GM15510 (cell line): Measurements from ENCODE around the gene SMYD3.

Source experiments
- POLR2A ChIP-seq: IDR thresholded peaks from 3 replicates; pipeline ENCODE4 v1.6.1; 2011; ENCODE audit warnings: borderline replicate concordance; ENCODE audit not compliant: insufficient read length; ENCODE audit errors: extremely low read depth

The SMYD3 gene

GRCh38 chr1:246002725-246003441 is 504.2 kb downstream of the SMYD3 start:
- no peak for TF ChIP-seq POLR2A

- no peak for TF ChIP-seq POLR2A
These were observed 505.2 kb downstream of the SMYD3 start for GRCh38 chr1:246001837-246002230.

DNA sequence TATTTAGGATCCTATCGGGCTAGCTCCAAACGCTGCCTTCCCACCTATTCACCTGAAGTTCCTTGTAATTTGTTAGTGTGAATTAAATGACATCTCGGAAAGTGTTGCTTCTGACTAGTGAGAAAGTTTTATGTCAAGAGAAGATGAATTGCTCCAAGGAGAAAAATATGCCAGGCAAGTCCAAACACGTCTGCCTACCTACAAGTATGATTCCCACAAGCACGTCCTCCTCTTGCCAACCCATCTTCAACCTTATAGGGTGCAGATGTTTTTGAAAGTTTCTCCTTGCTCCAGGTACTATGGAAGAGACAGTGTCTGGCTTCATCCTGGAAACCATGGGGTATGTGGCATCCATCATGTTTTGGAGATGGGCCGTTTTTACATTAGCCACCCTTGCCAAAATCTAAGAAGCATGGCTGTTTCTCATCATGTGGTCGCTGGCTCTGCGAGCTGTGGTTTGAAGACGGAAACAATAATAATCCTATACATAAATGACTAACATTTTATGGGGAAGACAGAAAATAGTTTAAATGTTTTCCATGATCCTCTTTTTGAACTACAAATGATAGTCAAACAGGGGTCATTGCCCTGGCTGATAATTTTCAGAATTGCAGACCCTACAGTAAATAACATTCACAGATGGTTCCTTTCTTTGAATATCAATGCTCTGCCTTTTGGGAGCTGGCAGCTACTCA is 505.8 kb downstream of the SMYD3 start:
- TF ChIP-seq POLR2A, result no peak

GRCh38 chr1:246000638-246001015 is 506.5 kb downstream of the SMYD3 start:
- TF ChIP-seq POLR2A, result no peak

DNA sequence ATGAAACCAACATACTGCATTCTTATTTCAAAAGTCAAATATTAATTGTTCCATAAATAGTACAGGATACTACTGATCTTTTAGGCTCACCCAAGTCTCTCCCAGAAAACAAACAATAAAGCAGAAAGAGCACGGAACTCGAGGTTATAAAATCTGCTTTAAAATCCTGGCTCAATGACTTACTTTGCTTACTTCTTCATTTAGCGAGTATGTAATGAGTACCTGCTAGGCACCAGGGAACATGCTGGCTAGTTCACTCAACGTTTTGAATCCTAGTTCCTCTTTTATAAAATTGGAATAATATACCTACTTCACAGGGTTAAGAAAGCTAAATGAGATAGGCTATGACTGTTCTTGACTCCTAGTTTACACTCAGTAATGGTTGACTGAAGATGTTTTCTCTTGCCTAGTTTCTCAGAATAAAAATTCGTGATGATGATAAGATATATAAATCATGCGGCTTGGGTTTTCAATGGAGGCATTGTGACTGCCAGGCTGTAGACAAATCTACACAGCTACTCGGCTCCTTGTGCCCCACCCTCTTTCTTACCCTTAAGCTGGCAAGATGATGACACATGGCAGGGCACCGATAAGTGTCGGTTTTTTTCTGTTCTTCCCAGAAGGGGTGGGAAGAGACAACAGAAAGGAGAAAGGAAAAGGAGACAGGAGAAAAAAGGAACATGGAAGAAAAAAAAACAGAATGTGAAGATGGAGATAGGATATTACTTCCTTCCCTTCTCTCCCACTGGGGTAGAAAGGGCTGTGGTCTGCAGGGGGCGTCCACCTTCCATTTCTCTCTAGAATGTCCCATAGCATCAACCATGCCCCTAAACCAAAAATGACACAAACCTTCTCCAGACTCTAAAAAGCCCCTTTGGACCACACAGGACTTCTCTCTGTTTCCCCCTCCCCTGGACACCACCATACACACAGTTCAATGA is 507.1 kb downstream of the SMYD3 start:
- no peak for TF ChIP-seq POLR2A

DNA sequence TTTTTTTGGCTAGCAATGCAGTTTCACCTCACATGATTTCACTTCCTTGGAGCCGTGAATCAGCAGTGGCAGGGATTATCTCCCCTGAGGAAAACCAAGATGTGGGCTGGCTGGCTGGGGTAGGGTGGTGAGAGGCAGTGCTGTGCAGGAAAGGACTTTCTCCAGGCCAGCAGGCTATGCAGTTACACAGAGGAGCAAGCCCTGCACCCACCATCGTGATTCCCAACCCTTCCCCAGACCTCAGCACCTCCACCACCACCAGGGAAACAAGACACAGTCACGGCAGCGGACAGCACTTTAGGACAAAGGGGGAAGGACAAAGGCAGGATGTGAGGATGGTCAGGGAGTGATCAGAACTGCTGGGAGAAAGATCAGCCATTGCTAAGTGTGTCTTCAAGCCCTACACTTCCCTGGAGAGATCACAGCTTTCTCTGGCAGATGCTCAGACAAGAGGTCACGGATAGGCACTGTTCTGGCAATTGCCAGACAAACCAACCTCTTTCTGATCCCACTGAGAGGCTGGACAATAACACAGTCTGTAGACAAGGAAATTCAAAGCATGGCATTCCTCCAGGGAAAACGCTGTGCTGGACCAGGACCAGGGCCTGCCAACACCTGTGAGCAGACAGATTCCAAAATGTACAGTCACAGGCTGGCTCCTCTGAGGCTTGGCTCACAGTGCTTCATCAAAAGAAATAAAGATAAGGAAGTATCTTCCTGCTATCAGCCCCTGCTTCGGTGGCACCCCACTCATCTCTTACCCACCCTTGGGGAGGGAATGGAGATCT is 509.4 kb downstream of the SMYD3 start:
- TF ChIP-seq POLR2A, result no peak

DNA sequence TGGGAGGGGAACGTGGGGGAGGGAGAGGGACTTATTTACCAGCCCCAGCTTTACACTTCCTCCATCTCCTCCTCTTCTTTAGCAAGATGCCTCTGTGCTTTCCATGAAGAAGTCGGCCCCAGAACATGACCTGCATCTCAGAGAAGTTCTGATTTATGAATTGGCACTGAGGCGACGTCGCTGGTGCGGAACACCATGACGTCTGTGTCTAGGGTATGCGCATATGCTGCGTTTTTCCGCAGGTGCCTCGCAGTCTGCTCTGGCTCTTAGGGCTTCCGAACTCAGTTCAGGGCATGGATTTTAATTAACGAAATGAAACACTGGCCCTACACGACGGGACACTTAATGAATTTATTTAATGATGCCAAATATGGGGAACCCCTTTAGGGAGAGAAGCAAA is 510.3 kb downstream of the SMYD3 start:
- no peak for TF ChIP-seq POLR2A

DNA sequence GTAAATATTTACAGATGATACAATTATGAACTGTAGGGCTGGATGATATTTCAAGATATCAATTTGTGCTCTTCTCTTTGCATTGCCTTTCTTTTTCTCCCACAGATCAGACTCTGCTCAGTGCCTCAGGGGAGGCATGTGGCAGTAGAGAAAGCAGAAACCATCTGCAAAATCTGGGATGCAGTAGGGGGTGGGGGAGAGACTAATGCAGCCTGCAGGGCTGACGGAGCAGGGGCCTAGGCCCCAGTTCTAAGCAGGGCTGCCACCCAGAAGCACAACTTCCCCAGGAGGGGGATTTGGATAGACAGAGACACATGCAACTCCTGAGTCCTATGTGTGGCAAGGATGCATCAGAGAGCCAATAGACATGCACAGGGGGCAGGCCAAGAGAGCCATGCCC is 511.6 kb downstream of the SMYD3 start:
- no peak for TF ChIP-seq POLR2A

- TF ChIP-seq POLR2A, result no peak
These were observed 515.8 kb downstream of the SMYD3 start for GRCh38 chr1:245991266-245991665.

GRCh38 chr1:245990315-245991022 is 516.6 kb downstream of the SMYD3 start:
- no peak for TF ChIP-seq POLR2A

GRCh38 chr1:245988393-245989078 is 518.5 kb downstream of the SMYD3 start:
- TF ChIP-seq POLR2A, result no peak

GRCh38 chr1:245987997-245988392 is 519.1 kb downstream of the SMYD3 start:
- TF ChIP-seq POLR2A, result no peak

GRCh38 chr1:245987577-245987976 is 519.5 kb downstream of the SMYD3 start:
- TF ChIP-seq POLR2A, result no peak
